ENCODE measurements around the gene CDK15.

Gene CDK15

GRCh38 chr2:201789395-201789794 is 16.9 kb upstream of the CDK15 start:
- TF ChIP-seq ZFP41 (tag by site-specific recombination; IDR thresholded peaks at IDR 0.05; ENCODE audit: borderline replicate concordance) (no peak), YY1 (tag by site-specific recombination; IDR thresholded peaks at IDR 0.05) (no peak)
- Histone ChIP-seq H3K36me3 (ENCODE audit: control insufficient read depth in 2 of 2, insufficient read depth in 1 of 2, low read length in 2 of 2) (no peaks in the 10 kb centered on the region), H3K27ac (ENCODE audit: extremely low read depth, low read depth, low read length) (no peak overlapping the region), H3K4me1 (ENCODE audit: control insufficient read depth, insufficient read depth, low read length) (no peaks in the 10 kb centered on the region), H3K9me3 (ENCODE audit: control insufficient read depth, insufficient read depth, low read depth, low read length) (no peaks in the 10 kb centered on the region), H3K4me3 (ENCODE audit: low read depth, low read length) (no peak overlapping the region)
- POLR2A ChIA-PET = interaction anchor here (0.6 kb wide), 1 partner anchor 646 kb away, joined by 3 read pairs; no protein-coding TSS in a partner anchor
- CTCF ChIA-PET = no interaction called here

- no peaks in the 10 kb centered on the region for H3K36me3 ChIP-seq (ENCODE audit: control insufficient read depth in 2 of 2, insufficient read depth in 1 of 2, low read length in 2 of 2)
- POLR2A ChIA-PET = no interaction called here
- no peak overlapping the region for H3K27ac ChIP-seq (ENCODE audit: extremely low read depth, low read depth, low read length)
- CTCF ChIA-PET = no interaction called here
- TF ChIP-seq ZNF19 (tag by site-specific recombination; IDR thresholded peaks at IDR 0.05; ENCODE audit: low read depth) = no peak
- no peak for TF ChIP-seq ZBTB11 (tag by site-specific recombination; conservative IDR thresholded peaks at IDR 0.05; ENCODE audit: low read depth)
- TF ChIP-seq ZNF157 (tag by site-specific recombination; IDR thresholded peaks at IDR 0.05) = no peak
- TF ChIP-seq ZNF10 (tag by site-specific recombination; IDR thresholded peaks at IDR 0.05) = no peak
- TF ChIP-seq ZNF530 (tag by site-specific recombination; IDR thresholded peaks at IDR 0.05; ENCODE audit: low read depth) = no peak
- no peak for TF ChIP-seq ZNF354C (tag by site-specific recombination; IDR thresholded peaks at IDR 0.05; ENCODE audit: borderline replicate concordance, low read depth)
- TF ChIP-seq ZNF571 (tag by site-specific recombination; IDR thresholded peaks at IDR 0.05) = no peak
- no peak for TF ChIP-seq ZNF155 (tag by site-specific recombination; IDR thresholded peaks at IDR 0.05)
- TF ChIP-seq ZNF423 (tag by site-specific recombination; IDR thresholded peaks at IDR 0.05) = no peak
- TF ChIP-seq ZNF561 (tag by site-specific recombination; IDR thresholded peaks at IDR 0.05; ENCODE audit: borderline replicate concordance) = no peak
- TF ChIP-seq ZNF707 (tag by site-specific recombination; IDR thresholded peaks at IDR 0.05) = no peak
- TF ChIP-seq ZNF830 (tag by site-specific recombination; IDR thresholded peaks at IDR 0.05; ENCODE audit: low read depth) = no peak
- TF ChIP-seq ZBTB6 (tag by site-specific recombination; IDR thresholded peaks at IDR 0.05) = no peak
- no peak overlapping the region for H3K4me3 ChIP-seq (ENCODE audit: low read depth, low read length)
- H3K4me1 ChIP-seq (ENCODE audit: control insufficient read depth, insufficient read depth, low read length) = no peaks in the 10 kb centered on the region
- no peaks in the 10 kb centered on the region for H3K9me3 ChIP-seq (ENCODE audit: control insufficient read depth, insufficient read depth, low read depth, low read length)
Observed at GRCh38 chr2:201790291-201790690, 16.0 kb upstream of the CDK15 start.

GRCh38 chr2:201790989-201791388 is 15.3 kb upstream of the CDK15 start:
- no peaks in the 10 kb centered on the region for H3K9me3 ChIP-seq (ENCODE audit: control insufficient read depth, insufficient read depth, low read depth, low read length)
- H3K4me1 ChIP-seq (ENCODE audit: control insufficient read depth, insufficient read depth, low read length) = no peaks in the 10 kb centered on the region
- ChIA-PET POLR2A (interaction anchor here (1.2 kb wide), 1 partner anchor 10 kb away, joined by 4 read pairs; the partner anchor contains the start of gene ALS2), CTCF (no interaction called here)
- no peak overlapping the region for H3K27ac ChIP-seq (ENCODE audit: extremely low read depth, low read depth, low read length)
- no peaks in the 10 kb centered on the region for H3K36me3 ChIP-seq (ENCODE audit: control insufficient read depth in 2 of 2, insufficient read depth in 1 of 2, low read length in 2 of 2)
- H3K4me3 ChIP-seq (ENCODE audit: low read depth, low read length) = no peak overlapping the region
- TF ChIP-seq ZNF843 (tag by site-specific recombination; IDR thresholded peaks at IDR 0.05) (no peak), SCRT1 (tag by site-specific recombination; IDR thresholded peaks at IDR 0.05; ENCODE audit: borderline replicate concordance) (no peak), KLF8 (tag by site-specific recombination; IDR thresholded peaks at IDR 0.05) (no peak)

Data from HEK293 (cell line).